Mucosa of descending colon (tissue), 3 donors: ENCODE results near the gene ALX1. TPM values are rescaled to one million over a fixed set of nuclear protein-coding genes. Genes with fewer than 3 reads are reported as not detected.

Experiments used
- ATAC-seq: fragments of 200-7000 bp; cut with Tn5 transposase; one replicate; pipeline ENCODE4 v1.9.1; 2020; ENCODE audit warnings: mild to moderate bottlenecking, moderate library complexity
- DNase-seq, 3 donors: peaks; one replicate each; pipeline ENCODE4 v3.0.0-alpha.2; 2020
- H3K36me3 ChIP-seq: fragments of 200-600 bp; one replicate; pipeline ENCODE4 v1.8.0; 2021; ENCODE audit warnings: low read depth, mild to moderate bottlenecking
- H3K4me1 ChIP-seq: fragments of 200-600 bp; one replicate; pipeline ENCODE4 v1.8.0; 2021; ENCODE audit warnings: low read depth, mild to moderate bottlenecking
- H3K4me3 ChIP-seq: fragments of 200-600 bp; one replicate; pipeline ENCODE4 v1.8.0; 2021; ENCODE audit warnings: mild to moderate bottlenecking
- H3K9me3 ChIP-seq: fragments of 200-600 bp; one replicate; pipeline ENCODE4 v1.8.0; 2021; ENCODE audit warnings: mild to moderate bottlenecking
- CTCF ChIP-seq: fragments of 200-600 bp; IDR thresholded peaks from one replicate; pipeline ENCODE4 v1.8.0; 2022; ENCODE audit warnings: antibody characterized with exemption, mild to moderate bottlenecking
- intact Hi-C, 2 donors: fragments of 100-400 bp; cut with DNase I in 1 of 2; cut with micrococcal nuclease in 1 of 2; formaldehyde crosslinking; loops; one replicate each; pipeline versions ENCODE4 v1.11.0 to v1.11.1; 2022; cut with DNase I, micrococcal nuclease
- total RNA-seq, 3 donors: library from RNA; stranded (reverse); fragmentation: NEBNext Ultra II Directional in 2 of 3; extraction: Animal tissue kit (Norgen Biotek cat#: 25700) in 2 of 3; gene quantifications; one replicate each; pipeline versions ENCODE4 v1.2.1 to v1.2.4, GENCODE V29; 2021 to 2023
- donor health status: DM: no; HTN: no; CAD: no; lungs with moderate emphysema.
- donor health status: DM: no; HTN: no; CAD: no.
- donor health status: DM: no; HTN: yes; CAD: no.

ALX1 gene
- total RNA-seq, 3 donors from 2014 or later: not detected

- H3K9me3 ChIP-seq: no peaks in the 10 kb centered on the region
- H3K4me1 ChIP-seq: no peaks in the 10 kb centered on the region
- no peak overlapping the region for H3K4me3 ChIP-seq
- DNase-seq (no peak), ATAC-seq (no peak)
- TF ChIP-seq CTCF: no peak
- intact Hi-C loops: no loop called here
- H3K36me3 ChIP-seq: no peaks in the 10 kb centered on the region
These were observed 42.7 kb downstream of the ALX1 start for GRCh38 chr12:85322715-85323114.

- DNase-seq: no peak
- no peak overlapping the region for H3K4me3 ChIP-seq
- H3K9me3 ChIP-seq: no peaks in the 10 kb centered on the region
- no peak for TF ChIP-seq CTCF
- H3K4me1 ChIP-seq: no peaks in the 10 kb centered on the region
- no peak for ATAC-seq
- intact Hi-C loops: no loop called here
- no peaks in the 10 kb centered on the region for H3K36me3 ChIP-seq
These were observed 45.4 kb downstream of the ALX1 start for GRCh38 chr12:85325442-85325841.

- no peak overlapping the region for H3K4me3 ChIP-seq
- no peak for ATAC-seq
- H3K9me3 ChIP-seq: no peaks in the 10 kb centered on the region
- intact Hi-C loops: no loop called here
- no peaks in the 10 kb centered on the region for H3K4me1 ChIP-seq
- no peaks in the 10 kb centered on the region for H3K36me3 ChIP-seq
- DNase-seq: no peak
- TF ChIP-seq CTCF: no peak
These were observed 49.9 kb downstream of the ALX1 start for GRCh38 chr12:85329913-85330312.

GRCh38 chr12:85348779-85349178 is 68.8 kb downstream of the ALX1 start:
- H3K4me3 ChIP-seq: no peak overlapping the region
- no peak for TF ChIP-seq CTCF
- no peaks in the 10 kb centered on the region for H3K4me1 ChIP-seq
- DNase-seq (no peak), ATAC-seq (no peak)
- intact Hi-C loops: no loop called here
- no peaks in the 10 kb centered on the region for H3K36me3 ChIP-seq
- no peaks in the 10 kb centered on the region for H3K9me3 ChIP-seq

GRCh38 chr12:85350356-85350755 is 70.3 kb downstream of the ALX1 start:
- no peak for TF ChIP-seq CTCF
- no peak overlapping the region for H3K4me3 ChIP-seq
- no peaks in the 10 kb centered on the region for H3K9me3 ChIP-seq
- no peaks in the 10 kb centered on the region for H3K36me3 ChIP-seq
- H3K4me1 ChIP-seq: no peaks in the 10 kb centered on the region
- ATAC-seq: no peak
- intact Hi-C loops: no loop called here
- no peak for DNase-seq

Other genes starting within 250 kb of the ALX1 start
- gene TSPAN19, start 243.9 kb upstream of the ALX1 start, total RNA-seq: 1 to 10 TPM in 1 of 3 donors, not detected in 2; 1.2 TPM
- gene LRRIQ1, start 243.9 kb upstream of the ALX1 start, total RNA-seq: under 1 TPM in 1 of 3 donors, not detected in 2; 0.35 TPM